HEK293 (cell line): ENCODE data around the gene PRR36.

Source experiments
- CTCF ChIA-PET: fragments of 350-600 bp; formaldehyde crosslinking; extraction: SDS; loops from one replicate; lab custom pipeline; 2021; ENCODE audit warnings: antibody characterized with exemption; lab: Yijun Ruan, JAX
- POLR2A ChIA-PET: fragments of 300-600 bp; formaldehyde crosslinking; extraction: SDS; loops from one replicate; lab custom pipeline; 2020; ENCODE audit warnings: antibody characterized with exemption, inconsistent platforms; lab: Yijun Ruan, JAX
- H3K27ac ChIP-seq: fragments of 200-500 bp; sonication (Bioruptor generic); 2 replicates; pipeline ENCODE4 v1.5.1; 2014; ENCODE audit warnings: low read depth, low read length, control low read depth, inconsistent platforms; ENCODE audit errors: extremely low read depth
- H3K36me3 ChIP-seq, 2 experiments: fragments of 200-500 bp in 1 of 2; sonication (Bioruptor generic) in 1 of 2; 1 replicate in 1 of 2; 2 replicates in 1 of 2; pipeline ENCODE4 v1.5.1; 2014 to 2017; ENCODE audit warnings: inconsistent platforms in 2 of 2, low read length in 2 of 2; ENCODE audit not compliant: control insufficient read depth in 2 of 2, insufficient read depth in 1 of 2
- H3K4me1 ChIP-seq: fragments of 200-500 bp; sonication (Bioruptor generic); 2 replicates; pipeline ENCODE4 v1.5.1; 2014; ENCODE audit warnings: mild to moderate bottlenecking, low read length, inconsistent platforms; ENCODE audit not compliant: control insufficient read depth, insufficient read depth
- H3K4me3 ChIP-seq: 2 replicates; pipeline ENCODE4 v1.5.1; 2011; ENCODE audit warnings: low read depth, mild to moderate bottlenecking, control low read depth, low read length, moderate library complexity
- H3K9me3 ChIP-seq: fragments of 200-500 bp; sonication (Bioruptor generic); 2 replicates; pipeline ENCODE4 v1.5.1; 2014; ENCODE audit warnings: low read depth, low read length, inconsistent platforms; ENCODE audit not compliant: control insufficient read depth, insufficient read depth
- GLIS1 ChIP-seq: fragments of 450-650 bp; formaldehyde crosslinking; IDR thresholded peaks from 2 replicates; pipeline ENCODE4 v1.5.1; 2016; ENCODE audit warnings: missing biosample characterization, missing genetic modification characterization
- GLIS2 ChIP-seq: fragments of 450-650 bp; formaldehyde crosslinking; IDR thresholded peaks from 2 replicates; pipeline ENCODE4 v1.5.1; 2016; ENCODE audit warnings: missing biosample characterization, missing genetic modification characterization
- HOXD13 ChIP-seq: sonication (generic); formaldehyde crosslinking; IDR thresholded peaks from 2 replicates; pipeline ENCODE4 v1.8.0; 2022; ENCODE audit warnings: missing genetic modification reagents, borderline replicate concordance
- IKZF3 ChIP-seq: fragments of 450-650 bp; IDR thresholded peaks from 2 replicates; pipeline ENCODE4 v1.5.0; 2018; ENCODE audit warnings: missing biosample characterization, mild to moderate bottlenecking, missing genetic modification characterization, moderate library complexity
- KLF10 ChIP-seq: fragments of 450-650 bp; IDR thresholded peaks from 2 replicates; pipeline ENCODE4 v1.5.1; 2018; ENCODE audit warnings: missing biosample characterization, mild to moderate bottlenecking, missing genetic modification characterization
- KLF8 ChIP-seq: fragments of 450-650 bp; formaldehyde crosslinking; IDR thresholded peaks from 2 replicates; pipeline ENCODE4 v1.5.1; 2016; ENCODE audit warnings: missing biosample characterization, missing genetic modification characterization
- SP2 ChIP-seq: fragments of 450-650 bp; formaldehyde crosslinking; IDR thresholded peaks from 2 replicates; pipeline ENCODE4 v1.5.1; 2016; ENCODE audit warnings: missing biosample characterization, missing genetic modification characterization
- ZBTB20 ChIP-seq: fragments of 450-650 bp; formaldehyde crosslinking; IDR thresholded peaks from 2 replicates; pipeline ENCODE4 v1.5.1; 2016; ENCODE audit warnings: missing biosample characterization, missing genetic modification characterization
- ZBTB7A ChIP-seq: fragments of 450-650 bp; formaldehyde crosslinking; IDR thresholded peaks from 2 replicates; pipeline ENCODE4 v1.5.1; 2016; ENCODE audit warnings: low read depth, missing biosample characterization, missing genetic modification characterization
- ZBTB8A ChIP-seq: fragments of 450-650 bp; formaldehyde crosslinking; IDR thresholded peaks from 2 replicates; pipeline ENCODE4 v1.5.1; 2016; ENCODE audit warnings: missing biosample characterization, missing genetic modification characterization
- ZFP3 ChIP-seq: fragments of 450-650 bp; formaldehyde crosslinking; IDR thresholded peaks from 2 replicates; pipeline ENCODE4 v1.5.1; 2016; ENCODE audit warnings: low read depth, missing biosample characterization, missing genetic modification characterization
- ZNF398 ChIP-seq: fragments of 450-650 bp; formaldehyde crosslinking; IDR thresholded peaks from 2 replicates; pipeline ENCODE4 v1.5.1; 2017; ENCODE audit warnings: missing biosample characterization, missing genetic modification characterization
- ZNF433 ChIP-seq: fragments of 450-650 bp; formaldehyde crosslinking; IDR thresholded peaks from 2 replicates; pipeline ENCODE4 v1.5.1; 2016; ENCODE audit warnings: missing biosample characterization, missing genetic modification characterization, low read depth
- ZNF561 ChIP-seq: fragments of 450-650 bp; IDR thresholded peaks from 2 replicates; pipeline ENCODE4 v1.5.1; 2018; ENCODE audit warnings: missing biosample characterization, missing genetic modification characterization, borderline replicate concordance
- ZNF600 ChIP-seq: fragments of 450-650 bp; formaldehyde crosslinking; IDR thresholded peaks from 2 replicates; pipeline ENCODE4 v1.5.1; 2016; ENCODE audit warnings: missing biosample characterization, missing genetic modification characterization
- ZNF830 ChIP-seq: fragments of 450-650 bp; IDR thresholded peaks from 2 replicates; pipeline ENCODE4 v1.5.0; 2018; ENCODE audit warnings: missing biosample characterization, missing genetic modification characterization, low read depth, mild to moderate bottlenecking, moderate library complexity
- TF ChIP-seq, protein P1 (sequence below): fragments of 450-650 bp; formaldehyde crosslinking; IDR thresholded peaks from 2 replicates; pipeline ENCODE4 v1.5.1; 2016; ENCODE audit warnings: missing biosample characterization, missing genetic modification characterization
- TF ChIP-seq, protein P2 (sequence below): fragments of 450-650 bp; formaldehyde crosslinking; IDR thresholded peaks from 2 replicates; pipeline ENCODE4 v1.5.1; 2016; ENCODE audit warnings: missing biosample characterization, missing genetic modification characterization
- TF ChIP-seq, protein P3 (sequence below): fragments of 450-650 bp; formaldehyde crosslinking; IDR thresholded peaks from 2 replicates; pipeline ENCODE4 v1.5.1; 2017; ENCODE audit warnings: missing biosample characterization, missing genetic modification characterization

The PRR36 gene

GRCh38 chr19:7872306-7873204 lies 1.6 kb downstream of the PRR36 start:
- POLR2A ChIA-PET, result interaction anchor here (0.6 to 2.5 kb wide), 3 partner anchors 11 to 48 kb away, joined by 5 to 15 read pairs (median 14); partner anchors contain the start of genes MAP2K7 and SNAPC2

More at GRCh38 chr19:7872306-7873204, 1.6 kb downstream of the PRR36 start:
- H3K9me3 ChIP-seq, result no peaks in the 10 kb centered on the region
- no peak overlapping the region for H3K4me3 ChIP-seq
- H3K36me3 ChIP-seq, result no peaks in the 10 kb centered on the region
- H3K27ac ChIP-seq, result no peak overlapping the region
- TF ChIP-seq ZBTB20, result peak; percentile 10; the same call in 1 of the 2 replicates
- TF ChIP-seq SP2 (tag by site-specific recombination), result no peak
- TF ChIP-seq ZNF830 (tag by site-specific recombination), result no peak
- TF ChIP-seq ZNF398 (tag by site-specific recombination), result 0 out of 2 replicates have a peak, but pooled peaks have one; percentile 1
- TF ChIP-seq, protein P1, sequence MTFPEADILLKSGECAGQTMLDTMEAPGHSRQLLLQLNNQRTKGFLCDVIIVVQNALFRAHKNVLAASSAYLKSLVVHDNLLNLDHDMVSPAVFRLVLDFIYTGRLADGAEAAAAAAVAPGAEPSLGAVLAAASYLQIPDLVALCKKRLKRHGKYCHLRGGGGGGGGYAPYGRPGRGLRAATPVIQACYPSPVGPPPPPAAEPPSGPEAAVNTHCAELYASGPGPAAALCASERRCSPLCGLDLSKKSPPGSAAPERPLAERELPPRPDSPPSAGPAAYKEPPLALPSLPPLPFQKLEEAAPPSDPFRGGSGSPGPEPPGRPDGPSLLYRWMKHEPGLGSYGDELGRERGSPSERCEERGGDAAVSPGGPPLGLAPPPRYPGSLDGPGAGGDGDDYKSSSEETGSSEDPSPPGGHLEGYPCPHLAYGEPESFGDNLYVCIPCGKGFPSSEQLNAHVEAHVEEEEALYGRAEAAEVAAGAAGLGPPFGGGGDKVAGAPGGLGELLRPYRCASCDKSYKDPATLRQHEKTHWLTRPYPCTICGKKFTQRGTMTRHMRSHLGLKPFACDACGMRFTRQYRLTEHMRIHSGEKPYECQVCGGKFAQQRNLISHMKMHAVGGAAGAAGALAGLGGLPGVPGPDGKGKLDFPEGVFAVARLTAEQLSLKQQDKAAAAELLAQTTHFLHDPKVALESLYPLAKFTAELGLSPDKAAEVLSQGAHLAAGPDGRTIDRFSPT (tag by site-specific recombination), result peak; percentile 71
- no peak for TF ChIP-seq ZNF433 (tag by site-specific recombination)
- TF ChIP-seq, protein P2, sequence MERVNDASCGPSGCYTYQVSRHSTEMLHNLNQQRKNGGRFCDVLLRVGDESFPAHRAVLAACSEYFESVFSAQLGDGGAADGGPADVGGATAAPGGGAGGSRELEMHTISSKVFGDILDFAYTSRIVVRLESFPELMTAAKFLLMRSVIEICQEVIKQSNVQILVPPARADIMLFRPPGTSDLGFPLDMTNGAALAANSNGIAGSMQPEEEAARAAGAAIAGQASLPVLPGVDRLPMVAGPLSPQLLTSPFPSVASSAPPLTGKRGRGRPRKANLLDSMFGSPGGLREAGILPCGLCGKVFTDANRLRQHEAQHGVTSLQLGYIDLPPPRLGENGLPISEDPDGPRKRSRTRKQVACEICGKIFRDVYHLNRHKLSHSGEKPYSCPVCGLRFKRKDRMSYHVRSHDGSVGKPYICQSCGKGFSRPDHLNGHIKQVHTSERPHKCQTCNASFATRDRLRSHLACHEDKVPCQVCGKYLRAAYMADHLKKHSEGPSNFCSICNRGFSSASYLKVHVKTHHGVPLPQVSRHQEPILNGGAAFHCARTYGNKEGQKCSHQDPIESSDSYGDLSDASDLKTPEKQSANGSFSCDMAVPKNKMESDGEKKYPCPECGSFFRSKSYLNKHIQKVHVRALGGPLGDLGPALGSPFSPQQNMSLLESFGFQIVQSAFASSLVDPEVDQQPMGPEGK (tag by site-specific recombination), result peak; percentile 80; the same call in 1 of the 2 replicates
- peak; percentile 79 for TF ChIP-seq ZFP3 (tag by site-specific recombination)
- TF ChIP-seq KLF10 (tag by site-specific recombination), result peak; percentile 78; the same call in 1 of the 2 replicates
- TF ChIP-seq GLIS2 (tag by site-specific recombination), result peak; percentile 95
- TF ChIP-seq GLIS1 (tag by site-specific recombination), result peak; percentile 55
- TF ChIP-seq IKZF3 (tag by site-specific recombination), result 0 out of 2 replicates have a peak, but pooled peaks have one; percentile 9
- TF ChIP-seq ZNF561 (tag by site-specific recombination), result 0 out of 2 replicates have a peak, but pooled peaks have one; percentile 24
- peak; percentile 57 for TF ChIP-seq ZBTB7A (tag by site-specific recombination)
- TF ChIP-seq, protein P3, sequence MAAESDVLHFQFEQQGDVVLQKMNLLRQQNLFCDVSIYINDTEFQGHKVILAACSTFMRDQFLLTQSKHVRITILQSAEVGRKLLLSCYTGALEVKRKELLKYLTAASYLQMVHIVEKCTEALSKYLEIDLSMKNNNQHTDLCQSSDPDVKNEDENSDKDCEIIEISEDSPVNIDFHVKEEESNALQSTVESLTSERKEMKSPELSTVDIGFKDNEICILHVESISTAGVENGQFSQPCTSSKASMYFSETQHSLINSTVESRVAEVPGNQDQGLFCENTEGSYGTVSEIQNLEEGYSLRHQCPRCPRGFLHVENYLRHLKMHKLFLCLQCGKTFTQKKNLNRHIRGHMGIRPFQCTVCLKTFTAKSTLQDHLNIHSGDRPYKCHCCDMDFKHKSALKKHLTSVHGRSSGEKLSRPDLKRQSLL (tag by site-specific recombination), result peak; percentile 62; the same call in 1 of the 2 replicates
- no peak for TF ChIP-seq HOXD13 (CRISPR knock-in tag)
- peak; percentile 69 for TF ChIP-seq ZBTB8A (tag by site-specific recombination)
- peak; percentile 31; the same call in 1 of the 2 replicates for TF ChIP-seq ZNF600 (tag by site-specific recombination)
- peak; percentile 54; the same call in 1 of the 2 replicates for TF ChIP-seq KLF8 (tag by site-specific recombination)
- CTCF ChIA-PET, result interaction anchor here (0.6 to 1.6 kb wide), 7 partner anchors 10 to 492 kb away, joined by 3 to 6 read pairs (median 4); partner anchors contain the start of gene MAP2K7
- peaks cover 6% of the 10 kb centered on the region for H3K4me1 ChIP-seq
